GM12891 (cell line): ENCODE measurements around the gene RHO.

Experiments used
- POLR2A ChIP-seq: IDR thresholded peaks from 2 replicates; pipeline ENCODE4 v1.6.1; 2011; ENCODE audit warnings: low read depth, low read length, control low read depth
- POLR2AphosphoS5 ChIP-seq: IDR thresholded peaks from 2 replicates; pipeline ENCODE4 v1.6.1; 2011; ENCODE audit warnings: low read depth, low read length, control low read depth
- SPI1 ChIP-seq: IDR thresholded peaks from 2 replicates; pipeline ENCODE4 v1.6.1; 2011; ENCODE audit warnings: low read depth, low read length, control low read depth
- TAF1 ChIP-seq: IDR thresholded peaks from 2 replicates; pipeline ENCODE4 v1.6.1; 2011; ENCODE audit warnings: low read depth, low read length, control low read depth

DNA sequence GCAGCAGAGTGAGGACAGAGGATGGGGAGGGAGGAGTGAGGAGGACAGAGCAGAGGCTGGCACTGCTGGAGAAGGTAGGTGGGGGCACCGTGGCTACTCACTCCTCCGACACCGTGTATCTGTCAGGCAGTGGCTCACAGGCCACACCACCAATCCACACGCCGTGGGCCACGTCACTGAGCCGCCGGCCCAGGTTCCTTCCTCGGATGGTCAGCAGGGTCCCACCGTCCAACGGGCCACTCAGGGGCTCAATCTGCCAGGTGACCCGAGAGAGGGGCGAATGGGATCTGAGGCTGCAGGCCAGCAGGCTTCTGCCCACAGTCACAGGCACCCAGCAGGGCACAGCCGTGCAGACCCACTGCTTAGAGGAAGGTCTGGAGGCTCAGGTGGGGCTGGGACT, 45.1 kb downstream of the RHO start:
- TF ChIP-seq POLR2AphosphoS5: no peak
- no peak for TF ChIP-seq TAF1
- no peak for TF ChIP-seq POLR2A
- no peak for TF ChIP-seq SPI1
